GM21529 (cell line): ENCODE results near the gene MED15.
"Not testable (repeated sequence)": the region's sequence is repeated elsewhere in the genome, so short reads cannot be mapped to it uniquely, and the experiment has no call there.

ENCODE experiments used
- ATAC-seq: cut with Tn5 transposase; IDR thresholded peaks from one replicate; pipeline ENCODE4 v1.9.1; 2021; ENCODE audit not compliant: unreplicated experiment

MED15 gene

DNA sequence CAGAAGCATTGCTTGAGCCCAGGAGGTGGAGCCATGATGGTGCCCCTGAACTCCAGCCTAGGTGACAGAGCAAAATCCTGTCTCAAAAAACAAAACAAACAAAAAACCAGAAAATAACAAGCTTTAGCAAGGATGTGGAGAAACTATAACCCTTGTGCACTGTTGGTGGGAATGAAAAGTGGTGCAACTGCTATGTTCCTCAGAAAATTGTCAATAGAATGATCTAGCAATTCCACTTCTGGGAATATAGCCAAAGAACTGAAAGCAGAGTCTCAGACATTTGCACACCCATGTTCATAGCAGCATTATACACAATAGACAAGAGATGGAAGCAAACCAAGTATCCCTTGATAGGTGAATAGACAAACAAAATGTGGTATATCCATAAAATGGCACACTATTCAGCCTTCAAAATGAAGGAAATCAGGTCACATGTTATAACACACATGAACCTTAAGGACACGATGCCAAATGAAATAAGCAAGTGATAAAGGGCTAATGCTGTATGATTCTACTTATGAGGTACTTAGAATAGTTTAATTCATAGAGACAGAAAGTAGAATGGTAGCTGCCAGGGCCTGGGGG, 27.7 kb upstream of the MED15 start:
- ATAC-seq = no peak

DNA sequence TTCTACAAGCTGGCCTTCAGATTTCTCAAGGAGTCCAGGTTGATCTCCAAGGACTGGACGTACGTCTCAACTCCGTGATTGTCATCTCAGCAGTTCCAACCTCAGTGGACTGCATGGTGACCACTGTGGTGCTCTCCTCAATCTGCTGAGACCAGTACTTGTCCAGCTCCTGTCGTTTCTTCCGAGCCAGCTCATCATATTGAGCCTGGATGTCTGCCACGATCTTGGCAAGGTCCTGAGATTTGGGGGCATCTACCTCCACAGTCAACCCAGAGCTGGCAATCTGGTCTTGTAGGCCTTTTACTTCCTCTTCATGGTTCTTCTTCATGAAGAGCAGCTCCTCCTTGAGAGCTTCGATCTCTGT, 24.3 kb upstream of the MED15 start:
- not testable (repeated sequence) for ATAC-seq

DNA sequence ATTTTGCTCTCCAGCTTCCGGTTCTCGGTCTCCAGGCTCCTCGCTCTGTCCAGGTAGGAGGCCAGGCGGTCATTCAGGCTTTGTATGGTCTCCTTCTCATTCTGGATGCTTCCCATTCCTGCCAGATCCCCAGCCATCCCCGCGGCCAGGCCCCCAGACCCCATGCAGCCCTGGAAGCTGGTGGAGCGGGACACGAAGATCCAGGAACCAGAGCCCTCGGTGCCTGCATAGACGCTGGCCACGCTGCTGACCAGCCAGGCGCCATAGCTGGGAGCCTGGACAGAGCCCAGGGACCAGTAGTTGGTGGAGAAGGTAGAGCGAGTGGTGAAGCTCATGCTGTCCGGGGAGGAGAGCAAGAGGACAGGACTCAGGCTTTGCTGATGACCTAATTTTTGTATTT, 23.6 kb upstream of the MED15 start:
- ATAC-seq = no peak

DNA sequence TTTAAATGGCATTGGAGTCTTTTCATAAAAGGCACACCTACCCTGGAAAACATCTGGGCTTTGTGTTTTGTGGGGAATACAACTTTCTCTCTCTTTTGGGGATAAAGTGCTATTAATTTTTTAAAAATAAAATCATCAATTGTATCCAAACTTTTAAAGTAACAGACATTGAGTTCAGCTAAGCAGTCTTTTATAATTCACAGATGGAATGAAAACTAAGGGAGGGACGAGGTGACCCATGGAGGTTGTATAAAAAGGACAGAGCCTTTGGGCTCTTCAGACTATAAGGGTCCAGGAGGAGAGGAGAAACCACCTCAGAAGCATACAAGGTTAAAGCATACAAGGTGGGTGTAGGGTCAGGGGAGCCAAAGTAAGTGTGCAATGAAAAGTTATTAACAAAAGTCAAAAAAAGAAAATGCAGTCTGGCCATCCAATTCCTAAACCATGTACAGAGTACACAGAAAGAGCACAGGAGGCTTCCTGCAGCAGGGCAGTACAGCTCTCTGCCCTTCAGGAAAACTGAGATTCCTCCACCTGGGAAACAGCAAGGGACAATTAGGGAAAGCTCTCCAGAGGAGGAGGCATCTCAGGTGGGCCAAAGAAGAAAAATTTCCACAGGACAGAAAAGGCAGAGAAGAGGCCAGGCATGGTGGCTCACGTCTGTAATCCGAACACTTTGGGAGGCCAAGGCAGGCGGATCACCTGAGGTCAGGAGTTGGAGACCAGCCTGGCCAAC, 22.3 kb upstream of the MED15 start:
- ATAC-seq = no peak

DNA sequence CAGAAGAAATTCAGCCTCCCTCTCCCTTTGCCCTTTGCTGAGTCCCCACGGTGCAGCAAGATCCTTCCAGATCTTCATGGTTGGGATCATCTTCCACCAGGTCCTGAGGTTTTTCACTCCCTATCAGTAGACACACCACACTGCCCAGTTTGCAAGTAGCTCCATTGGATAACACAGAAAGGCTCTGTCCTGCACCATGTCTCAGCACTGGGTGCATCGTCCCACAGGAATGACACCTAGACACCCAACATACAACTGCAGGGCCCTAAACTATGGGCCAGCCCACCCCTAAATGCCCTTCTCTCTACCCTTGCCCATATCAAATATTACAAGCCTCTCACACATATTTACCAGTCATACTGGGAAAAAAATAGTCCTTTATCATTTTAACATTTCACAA, 21.2 kb upstream of the MED15 start:
- ATAC-seq = no peak

DNA sequence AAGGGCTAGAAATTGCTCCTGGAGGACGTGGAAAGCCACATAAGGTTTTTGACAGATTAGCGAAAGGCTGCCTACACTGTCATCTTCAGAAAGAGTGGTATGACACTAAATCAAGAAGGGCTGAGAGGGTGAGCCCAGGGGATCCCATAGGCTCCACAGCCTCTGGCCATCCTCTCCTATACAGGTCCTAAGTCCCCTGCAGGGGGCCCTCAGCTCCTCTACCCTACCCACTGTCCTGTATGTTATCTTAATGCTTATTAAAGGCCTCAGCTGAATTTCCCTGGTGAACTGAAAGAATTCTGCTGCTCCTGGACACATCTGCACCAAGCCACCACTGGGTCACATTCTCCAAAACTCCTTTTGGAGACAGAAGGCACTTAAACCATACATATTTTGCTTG, 19.7 kb upstream of the MED15 start:
- ATAC-seq = no peak

DNA sequence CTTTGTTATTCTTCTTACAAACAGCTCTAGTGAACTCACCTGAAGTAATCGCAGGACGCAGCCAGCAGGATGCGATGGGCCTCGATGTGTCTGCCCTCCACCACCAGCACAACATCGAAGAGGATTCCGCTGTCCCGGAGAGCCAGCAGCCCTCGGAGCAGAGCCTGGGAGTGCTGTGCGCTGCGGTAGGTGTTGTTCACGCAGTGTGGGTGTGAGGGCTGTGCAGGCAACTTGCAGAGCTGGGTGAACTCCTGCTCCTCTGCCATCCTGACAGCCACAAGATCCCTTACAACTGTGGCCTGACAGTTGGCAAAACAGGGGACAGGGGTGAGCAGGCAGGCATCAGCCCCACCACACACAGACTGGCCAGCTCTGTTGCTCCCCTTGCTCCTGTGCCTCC, 18.5 kb upstream of the MED15 start:
- no peak for ATAC-seq

DNA sequence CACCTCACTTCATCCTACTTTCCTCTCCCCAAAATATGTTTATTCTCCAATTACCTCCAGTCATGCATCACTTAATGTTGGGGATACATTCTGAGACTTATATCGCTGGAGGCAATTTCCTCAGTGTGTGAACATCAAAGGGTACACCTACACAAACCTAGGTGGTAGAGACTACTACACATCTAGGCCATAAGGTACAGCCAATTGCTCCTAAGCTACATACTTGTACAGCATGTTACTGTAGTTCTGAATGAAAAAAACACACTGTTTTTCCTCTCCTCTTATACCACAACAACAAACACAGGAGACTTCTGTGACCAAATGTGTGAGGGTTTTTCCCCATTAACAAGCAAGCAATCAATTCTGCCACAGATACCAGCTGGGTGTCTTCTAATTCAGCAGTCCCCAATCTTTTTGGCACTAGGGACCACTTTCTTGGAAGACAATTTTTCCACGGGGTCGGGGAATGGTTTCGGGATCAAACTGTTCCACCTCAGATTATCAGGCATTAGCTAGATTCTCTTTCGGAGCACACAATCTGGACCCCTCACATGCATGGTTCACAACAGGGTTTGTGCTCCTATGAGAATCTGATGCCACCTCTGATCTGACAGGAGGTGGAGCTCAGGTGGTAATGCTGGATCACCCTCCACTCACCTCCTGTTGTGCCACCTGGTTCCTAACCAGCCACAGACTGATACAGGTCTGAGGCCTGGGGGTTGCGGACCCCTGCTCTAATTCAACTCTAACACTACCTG, 17.0 kb upstream of the MED15 start:
- ATAC-seq = no peak

DNA sequence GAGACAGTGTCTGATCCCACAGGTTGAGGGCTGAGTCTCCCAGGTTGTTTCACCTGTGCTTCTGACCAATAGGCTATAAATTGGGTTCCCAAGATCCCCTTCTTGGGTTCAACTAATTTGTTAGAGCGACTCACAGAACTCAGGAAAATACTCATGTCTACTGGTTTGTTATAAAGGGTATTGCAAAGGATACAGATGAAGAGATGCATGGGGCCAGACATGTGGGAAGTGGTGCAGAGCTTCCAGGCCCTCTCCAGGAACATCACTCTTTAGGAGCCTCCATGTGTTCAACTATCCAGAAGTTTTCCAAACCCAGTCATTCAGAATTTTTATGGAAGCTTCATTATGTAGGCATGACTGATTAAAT, 16.5 kb upstream of the MED15 start:
- ATAC-seq = no peak

DNA sequence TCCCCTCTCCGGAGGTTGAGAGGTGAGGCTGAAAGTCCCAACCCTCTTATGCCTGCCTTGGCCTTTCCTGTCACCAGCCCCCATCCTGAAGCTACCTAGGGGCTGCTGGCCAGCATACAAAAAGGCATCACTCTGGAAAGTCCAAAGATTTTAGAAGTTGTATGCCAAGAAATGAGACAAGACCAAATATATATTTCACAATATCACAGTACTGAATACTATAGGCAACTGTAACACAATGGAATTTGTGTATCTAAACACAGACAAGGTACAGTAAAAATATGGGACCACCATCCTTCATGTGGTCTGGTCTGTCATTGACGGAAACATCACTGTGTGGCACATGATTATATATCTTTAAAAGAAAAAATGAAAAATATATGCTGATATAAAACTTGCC, 16.1 kb upstream of the MED15 start:
- ATAC-seq = no peak

DNA sequence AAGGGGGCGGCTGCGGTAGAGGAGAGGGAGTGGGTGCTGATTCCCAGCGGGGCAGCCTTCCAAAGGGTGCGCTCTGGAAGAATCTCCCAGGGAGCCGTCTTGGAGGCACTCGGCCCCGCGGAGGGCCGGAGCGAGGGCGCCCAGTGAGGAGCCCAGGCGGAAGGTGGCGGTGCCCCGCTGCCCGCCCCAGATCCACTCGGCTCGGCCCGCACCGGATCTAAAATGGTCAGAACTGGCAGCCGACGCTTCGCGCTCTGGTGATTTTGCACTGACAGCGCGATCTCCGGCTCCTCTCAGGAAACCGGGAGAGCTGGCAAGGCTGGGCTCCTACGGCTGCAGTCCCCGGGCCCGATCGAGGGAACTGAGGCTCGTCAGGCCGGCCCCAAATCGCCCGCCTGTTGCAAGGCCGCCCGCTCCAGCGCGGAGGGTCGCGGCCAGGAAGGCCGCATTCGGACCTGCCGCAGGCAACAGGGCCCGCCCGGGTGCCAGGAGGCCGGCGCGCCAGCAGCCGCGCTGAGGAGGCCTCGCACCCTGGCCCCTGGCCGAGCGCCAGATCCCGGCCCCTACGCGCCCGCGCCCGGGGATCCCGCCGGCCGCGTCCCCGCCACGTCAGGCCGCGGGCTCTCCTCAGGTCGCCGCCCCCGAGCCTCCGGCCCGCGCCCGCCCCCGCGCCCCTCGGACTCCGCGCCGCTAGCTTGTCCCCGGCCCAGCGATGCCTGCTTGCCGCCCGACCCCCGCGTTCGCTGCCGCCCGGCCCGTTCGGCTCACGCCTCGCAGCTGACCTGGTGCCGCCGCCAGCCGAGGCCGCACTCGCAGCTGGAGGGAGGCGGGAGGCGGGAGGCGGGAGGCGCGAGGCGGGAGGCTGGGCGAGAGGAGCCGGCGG, 12.2 kb upstream of the MED15 start, which contains the start of gene KLHL22:
Gene KLHL22 (minus strand): TSS at position 818 of the 883 bp plus-strand sequence. CDS start 6,584 bp downstream, outside the sequence.
- peak; percentile 40 for ATAC-seq

DNA sequence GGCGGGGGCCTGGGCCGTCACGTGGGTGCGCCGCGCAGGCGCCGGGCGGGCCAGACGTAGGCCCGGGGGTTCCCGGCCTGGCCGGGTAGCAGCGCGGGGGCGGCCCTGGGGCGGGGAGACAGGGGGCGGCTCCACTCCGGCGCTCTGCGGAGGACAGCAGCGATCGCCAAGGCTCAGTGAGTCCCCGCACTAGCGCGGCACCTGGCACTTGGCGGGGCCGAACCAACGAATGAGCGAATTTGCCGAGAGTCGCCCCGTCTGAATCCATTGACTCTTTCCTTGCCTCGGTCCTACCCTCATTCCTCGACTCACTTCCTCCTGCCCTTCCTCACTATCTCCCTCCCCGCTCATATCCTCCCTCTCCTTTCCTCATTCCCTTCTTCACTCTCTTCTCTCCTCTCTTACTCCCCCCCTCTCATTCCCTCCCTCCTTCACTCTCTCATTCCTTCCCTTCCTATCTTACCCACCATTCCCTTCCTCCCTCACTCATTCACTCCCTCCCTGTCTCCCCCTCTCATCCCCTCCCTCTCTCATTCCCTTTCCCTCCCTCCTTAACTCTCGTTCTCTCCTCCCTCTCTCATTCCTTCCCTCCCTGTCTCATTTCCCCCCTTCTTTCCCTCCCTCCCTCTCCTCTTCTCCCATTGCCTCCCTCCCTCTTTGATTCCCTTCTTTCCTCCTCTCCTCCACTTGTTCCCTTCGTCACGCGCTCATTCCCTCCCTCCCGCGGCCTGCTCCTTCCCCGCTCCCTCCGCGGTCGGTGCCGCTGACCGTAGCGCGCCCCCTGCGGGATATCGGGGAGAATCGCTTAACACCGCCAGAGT, 11.3 kb upstream of the MED15 start:
- ATAC-seq = peak; percentile 80

DNA sequence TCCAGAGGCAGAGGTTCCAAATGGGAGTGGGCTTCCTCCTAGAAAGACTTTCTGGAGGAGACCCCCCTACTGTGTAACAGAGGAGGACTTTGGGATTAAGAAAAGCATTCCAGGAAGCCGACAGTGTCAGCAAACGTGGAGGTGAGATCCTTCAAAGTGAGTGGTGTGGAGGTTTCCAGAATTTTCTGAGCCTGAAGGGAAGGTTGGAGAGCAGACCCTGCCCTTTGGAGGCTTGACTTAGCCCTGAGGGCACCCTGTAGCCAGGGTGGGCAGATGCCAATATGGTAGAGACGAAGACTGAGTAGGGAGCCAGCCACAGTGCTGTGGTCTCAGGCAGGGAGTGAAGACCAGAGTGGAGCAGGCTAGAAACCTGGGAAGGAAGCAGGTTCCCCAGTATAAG, 10.0 kb upstream of the MED15 start:
- no peak for ATAC-seq

DNA sequence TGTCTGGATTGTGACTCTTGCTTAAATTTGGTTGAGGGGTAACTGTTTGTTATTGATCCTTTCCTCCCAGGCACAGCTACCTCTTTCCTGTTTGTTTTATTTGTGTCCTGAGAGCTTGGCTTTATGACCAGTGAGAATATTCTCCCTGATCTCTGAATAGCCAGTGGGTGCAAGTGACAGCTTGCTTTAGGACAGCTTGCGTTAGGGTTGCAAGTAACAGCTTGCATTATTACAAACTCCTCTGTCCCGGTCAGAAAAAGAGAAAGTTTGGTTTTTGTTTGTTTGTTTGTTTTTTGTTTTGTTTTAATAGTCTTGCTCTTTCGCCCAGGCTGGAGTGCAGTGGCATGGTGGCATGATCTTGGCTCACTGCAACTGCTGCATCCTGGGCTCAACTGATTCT, 8.5 kb upstream of the MED15 start:
- no peak for ATAC-seq

DNA sequence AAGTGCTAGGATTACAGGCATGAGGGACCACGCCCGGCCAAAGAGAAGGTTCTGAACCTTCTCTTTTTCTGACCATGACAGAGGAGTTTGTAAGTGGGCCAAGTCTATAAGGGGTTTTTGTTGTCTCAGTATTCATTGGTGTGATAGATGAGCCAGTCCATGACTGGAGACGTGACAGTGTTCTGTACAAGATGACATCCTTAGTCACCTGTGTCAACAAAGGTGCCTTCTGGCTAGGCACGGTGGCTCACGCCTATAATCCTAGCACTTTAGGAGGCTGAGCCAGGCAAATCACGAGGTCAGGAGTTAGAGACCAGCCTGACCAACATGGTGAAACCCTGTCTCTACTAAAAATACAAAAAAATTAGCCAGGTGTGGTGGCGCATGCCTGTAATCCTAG, 7.6 kb upstream of the MED15 start:
- ATAC-seq = no peak

DNA sequence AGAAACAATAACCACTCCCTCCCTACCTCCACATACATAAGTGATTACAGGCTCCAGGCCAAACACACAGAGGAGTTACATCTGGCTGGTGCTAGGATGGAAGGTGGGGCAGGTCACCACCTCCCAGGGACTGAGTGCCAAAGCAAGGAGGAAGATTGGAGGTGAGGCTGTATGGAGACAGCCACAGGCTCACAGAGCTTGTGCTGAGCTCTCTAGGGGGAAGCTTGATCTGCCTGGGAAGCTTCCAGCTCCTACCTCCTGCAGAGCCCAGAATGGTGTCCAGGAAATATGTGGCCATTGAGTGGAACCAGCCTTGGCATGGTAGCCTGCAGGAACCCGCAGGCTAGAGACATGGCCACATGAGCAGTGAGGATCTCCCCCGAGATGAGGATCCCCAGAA, 3.6 kb upstream of the MED15 start:
- ATAC-seq = no peak

DNA sequence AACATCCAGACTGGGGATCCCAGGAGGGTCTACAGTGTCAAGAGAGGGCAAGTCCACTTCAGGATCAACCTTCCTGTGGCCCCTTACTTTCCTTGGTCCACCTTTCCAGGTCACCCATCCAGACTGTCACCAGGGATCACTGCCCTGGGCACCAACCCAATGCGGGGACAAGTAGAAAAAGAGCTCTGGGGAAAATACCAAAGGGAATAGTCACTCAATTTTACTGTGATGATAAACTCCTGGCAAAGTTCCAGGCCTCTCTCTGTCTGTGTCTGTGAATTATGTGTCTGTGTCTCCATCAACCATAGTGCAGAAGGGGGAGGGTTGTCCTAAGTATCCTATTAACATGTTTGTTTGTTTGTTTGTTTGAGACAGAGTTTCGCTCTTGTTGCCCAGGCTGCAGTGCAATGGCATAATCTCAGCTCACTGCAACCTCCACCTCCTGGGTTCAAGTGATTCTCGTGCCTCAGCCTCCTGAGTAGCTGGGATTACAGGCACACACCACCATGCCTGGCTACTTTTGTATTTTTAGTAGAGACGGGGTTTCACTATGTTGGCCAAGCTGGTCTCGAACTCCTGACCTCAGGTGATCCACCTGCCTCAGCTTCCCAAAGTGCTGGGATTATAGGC, 3.0 kb upstream of the MED15 start:
- ATAC-seq = not testable (repeated sequence)

DNA sequence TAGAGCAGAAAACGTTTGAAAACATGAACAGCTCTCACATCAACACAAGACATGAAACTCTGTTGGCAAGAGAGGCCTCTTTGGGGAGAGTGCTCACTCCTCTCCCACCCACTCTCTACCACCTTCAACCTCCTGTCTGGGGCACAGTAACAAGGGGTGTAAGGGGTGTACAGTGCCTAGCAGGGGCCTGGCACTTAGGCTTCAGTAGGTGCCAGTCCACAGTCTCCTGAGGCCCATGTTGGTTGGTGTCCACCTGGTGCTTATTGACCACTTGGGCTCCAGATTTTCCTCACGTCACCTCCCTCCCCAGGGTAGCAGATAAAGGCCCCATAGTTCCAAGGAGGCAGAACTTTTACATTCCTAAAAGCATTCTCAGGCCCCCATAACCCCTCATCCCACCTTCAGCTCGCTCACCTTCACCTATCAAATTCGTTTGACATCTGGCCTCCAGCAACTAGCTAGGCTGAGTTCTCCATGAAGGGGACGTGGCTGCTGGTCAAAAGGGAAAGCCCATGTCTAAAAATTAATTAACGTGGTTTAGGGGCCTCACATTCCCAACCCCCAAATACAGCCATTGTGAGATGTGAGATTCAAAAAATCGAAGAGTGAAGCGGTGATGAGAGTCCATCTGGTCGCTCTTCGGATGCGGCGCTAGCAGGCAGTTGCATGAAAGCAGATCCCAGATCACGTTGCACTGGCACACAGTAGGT, 712 bp upstream of the MED15 start:
- no peak for ATAC-seq

DNA sequence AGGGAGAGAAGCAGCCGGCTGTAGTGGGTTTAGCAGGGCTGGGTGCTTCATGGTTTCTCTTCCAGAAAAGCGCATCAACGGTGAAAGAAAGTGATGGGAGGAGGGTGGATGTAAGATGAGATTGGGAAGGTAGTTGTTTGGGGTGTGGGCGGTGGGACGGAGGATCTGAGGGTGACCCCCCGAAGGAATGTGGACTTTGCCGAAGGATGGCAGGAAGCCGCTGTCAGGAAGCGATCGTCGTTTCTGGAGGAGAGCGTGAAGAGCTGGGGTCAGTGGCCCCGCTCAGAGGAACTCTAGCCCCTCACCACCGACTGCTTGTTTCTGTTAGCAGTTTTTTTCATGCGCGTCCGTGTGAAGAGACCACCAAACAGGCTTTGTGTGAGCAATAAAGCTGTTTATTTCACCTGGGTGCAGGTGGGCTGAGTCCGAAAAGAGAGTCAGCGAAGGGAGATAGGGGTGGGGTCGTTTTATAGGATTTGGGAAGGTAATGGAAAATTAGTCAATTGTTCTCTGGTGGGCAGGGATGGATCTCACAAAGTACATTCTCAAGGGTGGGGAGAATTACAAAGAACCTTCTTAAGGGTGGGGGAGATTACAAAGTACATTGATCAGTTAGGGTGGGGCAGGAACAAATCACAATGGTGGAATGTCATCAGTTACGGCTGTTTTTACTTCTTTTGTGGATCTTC, 801 bp downstream of the MED15 start:
- ATAC-seq = not testable (repeated sequence)
